Central memory CD4-positive, alpha-beta T cell (primary cell): ENCODE measurements around the gene ITGB4.

Experiments used
- DNase-seq: peaks from one replicate; pipeline ENCODE4 v3.0.0; 2022

ITGB4 gene

GRCh38 chr17:75698659-75699058 is 22.6 kb upstream of the ITGB4 start:
- DNase-seq = no peak

- no peak for DNase-seq
Measured at GRCh38 chr17:75701288-75701687, 20.0 kb upstream of the ITGB4 start.

- no peak for DNase-seq
Measured at GRCh38 chr17:75703191-75703590, 18.1 kb upstream of the ITGB4 start.

GRCh38 chr17:75703591-75703990 is 17.7 kb upstream of the ITGB4 start:
- DNase-seq = no peak

GRCh38 chr17:75704963-75705875 is 16.0 kb upstream of the ITGB4 start:
- DNase-seq = no peak

- DNase-seq = no peak
Measured at GRCh38 chr17:75706042-75706728, 15.1 kb upstream of the ITGB4 start.

- DNase-seq = no peak
Measured at GRCh38 chr17:75707079-75707571, 14.1 kb upstream of the ITGB4 start.

- DNase-seq = no peak
Measured at GRCh38 chr17:75712446-75712845, 8.8 kb upstream of the ITGB4 start.

GRCh38 chr17:75719732-75720131 is 1.5 kb upstream of the ITGB4 start:
- no peak for DNase-seq

GRCh38 chr17:75721463-75722011 is 278 bp downstream of the ITGB4 start:
- no peak for DNase-seq

- DNase-seq = no peak
Measured at GRCh38 chr17:75722076-75722475, 817 bp downstream of the ITGB4 start.

- no peak for DNase-seq
Measured at GRCh38 chr17:75722542-75723095, 1.4 kb downstream of the ITGB4 start.

- DNase-seq = no peak
Measured at GRCh38 chr17:75723171-75723930, 2.1 kb downstream of the ITGB4 start.

- no peak for DNase-seq
Measured at GRCh38 chr17:75724016-75725003, 3.1 kb downstream of the ITGB4 start.

- DNase-seq = no peak
Measured at GRCh38 chr17:75725504-75725903, 4.2 kb downstream of the ITGB4 start.

- DNase-seq = no peak
Measured at GRCh38 chr17:75727391-75727790, 6.1 kb downstream of the ITGB4 start.

GRCh38 chr17:75729351-75729750 is 8.1 kb downstream of the ITGB4 start:
- no peak for DNase-seq

- DNase-seq = no peak
Measured at GRCh38 chr17:75730065-75730464, 8.8 kb downstream of the ITGB4 start.

GRCh38 chr17:75731086-75731715 is 9.9 kb downstream of the ITGB4 start:
- no peak for DNase-seq

GRCh38 chr17:75731716-75732498 is 10.6 kb downstream of the ITGB4 start:
- DNase-seq = no peak
